Stimulated activated CD4-positive, alpha-beta T cell treated with anti-CD3 and anti-CD28 coated beads, Interleukin-4, amount 100 ng/mL, for 24 hours (primary cell): ENCODE data around the gene KRT72.

ENCODE experiments used
- DNase-seq: peaks from one replicate; pipeline ENCODE4 v3.0.0-alpha.2; 2020

Gene KRT72

GRCh38 chr12:52629281-52630007 lies 28.2 kb upstream of the KRT72 start:
- no peak for DNase-seq

DNA sequence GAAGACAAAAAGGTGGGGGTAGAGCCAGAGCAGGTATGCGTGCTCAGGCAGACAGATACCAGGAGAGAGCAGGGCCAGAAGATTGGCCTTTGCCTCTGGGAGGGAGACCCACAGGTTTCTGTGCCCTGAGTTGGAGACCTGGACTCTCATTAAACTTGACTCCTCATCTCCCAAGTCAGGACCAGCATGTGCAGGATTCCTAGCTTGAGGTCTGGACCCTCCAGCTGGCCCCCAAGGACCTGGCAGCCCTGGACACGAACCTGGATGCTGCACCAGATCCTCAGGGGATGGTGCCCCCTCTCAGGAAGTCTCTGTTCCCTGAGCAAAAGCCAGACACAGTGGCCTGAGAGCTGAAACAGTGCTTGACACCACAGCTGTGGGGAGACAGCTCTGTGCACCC lies 27.6 kb upstream of the KRT72 start:
- DNase-seq: no peak

DNA sequence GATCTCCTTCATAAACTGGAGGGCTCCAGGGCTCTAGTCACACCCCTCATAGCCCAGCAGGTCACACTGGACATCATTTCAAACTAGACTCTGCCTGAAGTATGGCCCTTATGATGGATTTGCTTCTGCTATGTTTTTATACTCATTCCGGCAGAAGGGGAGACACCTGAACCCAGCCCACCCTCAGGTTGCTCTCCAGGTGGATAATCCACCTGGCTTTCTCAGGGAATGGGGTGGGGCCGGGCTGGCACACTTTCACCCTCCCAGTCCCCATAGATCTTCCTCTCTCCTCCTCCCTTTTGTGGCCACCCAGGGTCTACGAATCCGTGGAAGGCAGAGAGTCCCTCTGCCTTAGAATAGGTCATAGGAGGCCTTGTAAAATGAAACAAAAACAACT lies 26.8 kb upstream of the KRT72 start:
- DNase-seq: no peak

- no peak for DNase-seq
Measured at GRCh38 chr12:52627395-52628110, 26.3 kb upstream of the KRT72 start.

DNA sequence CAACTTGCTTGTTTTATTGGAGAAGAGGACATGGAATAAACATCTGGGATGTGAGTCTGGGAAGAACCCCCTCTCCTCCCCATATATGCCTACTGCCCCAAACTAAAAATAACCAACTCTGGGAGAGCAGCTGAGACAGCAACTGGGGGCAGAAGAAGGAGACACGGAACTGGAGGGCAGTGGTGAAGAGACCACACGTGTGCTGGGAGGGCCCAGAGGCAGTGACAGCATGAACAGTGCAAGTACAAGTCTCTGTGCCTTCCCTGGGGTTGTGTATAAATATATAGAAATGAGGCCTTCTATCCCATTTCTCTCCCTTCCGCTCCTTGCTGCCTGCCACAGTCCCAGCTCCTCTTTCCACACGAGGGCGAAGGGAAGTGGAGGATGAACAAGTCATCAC lies 21.1 kb upstream of the KRT72 start:
- DNase-seq: no peak

DNA sequence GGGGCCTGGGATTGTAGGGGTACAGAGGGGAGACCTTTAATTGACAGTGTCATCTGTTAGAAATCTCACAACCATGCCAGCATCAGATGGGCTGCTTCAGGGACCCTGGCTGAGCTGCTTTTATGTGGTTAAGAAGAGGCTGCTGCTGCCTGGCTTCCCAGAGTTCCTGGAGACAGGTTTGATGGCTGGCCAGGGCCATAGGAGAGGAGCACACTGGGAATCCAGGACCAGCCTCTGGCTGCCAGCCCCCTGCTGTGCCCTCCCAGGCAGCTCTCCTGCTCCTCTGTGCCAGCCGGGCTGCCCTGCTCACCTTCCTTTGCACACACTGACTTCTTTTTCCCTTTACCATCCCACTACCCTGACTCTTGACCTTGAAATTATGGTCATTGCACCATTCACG lies 17.6 kb upstream of the KRT72 start:
- DNase-seq: no peak

- DNase-seq: no peak
Measured at GRCh38 chr12:52618216-52618615, 17.0 kb upstream of the KRT72 start, which contains the start of gene KRT73. KRT73 (minus strand) TSS chr12:52618559; CDS start chr12:52618524, 35 bp downstream.

- DNase-seq: no peak
Measured at GRCh38 chr12:52617403-52617785, 16.1 kb upstream of the KRT72 start.

- no peak for DNase-seq
Measured at GRCh38 chr12:52616680-52617402, 15.6 kb upstream of the KRT72 start.

DNA sequence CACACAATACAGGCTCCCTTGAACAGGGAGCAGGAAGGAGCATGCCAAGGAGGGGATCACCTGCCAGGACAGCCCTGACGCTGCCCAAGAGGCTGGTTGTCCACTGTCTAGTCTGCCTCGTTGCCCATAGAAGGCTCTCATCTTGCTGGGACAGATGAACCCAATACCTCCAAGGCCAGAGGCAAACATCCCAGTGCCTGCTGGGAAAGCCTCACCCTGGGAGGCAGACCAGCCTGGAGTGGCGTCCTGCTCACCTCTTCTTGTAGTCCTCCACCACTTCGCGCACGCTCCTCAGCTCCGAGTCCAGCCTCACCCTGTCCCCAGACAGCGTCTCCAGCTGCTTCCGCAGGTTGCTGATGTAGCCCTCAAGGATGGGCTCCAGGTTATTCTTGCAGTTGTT lies 14.6 kb upstream of the KRT72 start:
- no peak for DNase-seq

DNA sequence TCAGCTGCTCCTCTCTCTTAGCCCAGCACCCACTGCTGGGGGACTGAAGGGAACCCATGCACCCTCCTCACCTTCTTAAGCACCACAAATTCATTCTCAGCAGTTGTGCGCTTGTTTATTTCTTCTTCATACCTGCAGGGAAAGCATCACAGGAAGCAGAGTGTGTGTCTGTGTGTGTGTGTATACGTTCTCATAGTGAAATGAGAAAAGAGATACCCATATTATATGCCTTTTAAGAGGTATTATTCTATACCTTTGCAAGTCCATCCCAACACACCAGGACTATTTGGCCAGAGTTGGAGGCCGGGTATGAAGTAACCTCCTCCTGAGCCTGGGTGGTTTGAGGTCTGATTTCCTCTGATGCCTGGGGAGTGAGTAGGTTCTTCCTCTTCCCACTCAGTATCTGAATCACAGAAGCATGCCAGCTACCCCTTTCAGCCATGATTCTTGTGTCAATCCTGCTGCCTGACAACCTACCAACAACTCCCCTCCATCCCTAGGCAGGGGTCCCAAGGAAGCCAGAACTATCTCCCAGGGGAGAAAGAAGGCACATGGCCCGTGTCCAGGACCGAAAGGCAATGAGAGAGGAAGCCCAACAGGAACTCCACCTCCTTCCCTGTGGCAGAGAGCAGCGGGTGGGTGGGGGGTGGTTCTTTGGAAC lies 14.1 kb upstream of the KRT72 start:
- DNase-seq: peak; percentile 49

DNA sequence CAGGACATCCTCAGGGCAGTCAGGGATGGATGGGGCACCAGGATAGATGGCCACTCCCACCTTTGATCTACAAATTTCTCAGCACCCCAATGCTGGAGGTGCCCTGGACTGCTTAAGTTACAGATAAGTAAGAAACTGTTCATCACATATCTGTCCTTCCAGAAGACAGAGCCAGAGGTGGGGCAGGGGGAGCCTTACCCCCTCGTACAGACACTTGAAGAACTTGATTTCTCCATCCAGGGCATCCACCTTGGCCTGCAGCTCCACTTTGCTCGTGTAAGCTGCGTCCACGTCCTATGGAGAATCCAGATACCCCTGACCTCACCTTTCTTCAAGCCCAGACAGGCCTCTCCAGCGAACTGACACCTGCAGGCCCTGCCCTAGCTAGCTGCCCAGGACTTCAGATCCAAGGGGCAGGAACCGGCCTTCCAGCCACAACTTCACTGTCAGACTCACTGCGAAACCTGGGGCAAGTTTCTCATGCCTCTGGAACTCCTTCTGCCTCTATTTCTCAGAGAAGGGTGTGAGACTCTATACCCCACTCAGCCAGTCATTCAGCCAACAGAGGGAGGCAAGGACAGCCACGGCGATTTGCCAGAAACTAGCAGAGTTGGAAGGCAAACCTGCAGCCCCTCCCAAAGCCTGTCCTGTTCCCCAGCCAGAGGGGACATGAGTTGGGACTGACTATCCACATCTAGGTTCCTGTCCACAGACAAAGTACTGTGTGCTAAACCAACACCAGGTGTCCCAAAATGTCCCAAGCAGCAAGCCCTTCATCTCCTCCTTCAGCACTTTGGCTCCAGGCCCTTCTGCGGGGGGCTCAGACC lies 13.3 kb upstream of the KRT72 start:
- no peak for DNase-seq

- no peak for DNase-seq
Measured at GRCh38 chr12:52613384-52614030, 12.2 kb upstream of the KRT72 start.

GRCh38 chr12:52612431-52613383 lies 11.4 kb upstream of the KRT72 start:
- no peak for DNase-seq

- no peak for DNase-seq
Measured at GRCh38 chr12:52611080-52611468, 9.8 kb upstream of the KRT72 start.

- DNase-seq: no peak
Measured at GRCh38 chr12:52608826-52609630, 7.8 kb upstream of the KRT72 start.

DNA sequence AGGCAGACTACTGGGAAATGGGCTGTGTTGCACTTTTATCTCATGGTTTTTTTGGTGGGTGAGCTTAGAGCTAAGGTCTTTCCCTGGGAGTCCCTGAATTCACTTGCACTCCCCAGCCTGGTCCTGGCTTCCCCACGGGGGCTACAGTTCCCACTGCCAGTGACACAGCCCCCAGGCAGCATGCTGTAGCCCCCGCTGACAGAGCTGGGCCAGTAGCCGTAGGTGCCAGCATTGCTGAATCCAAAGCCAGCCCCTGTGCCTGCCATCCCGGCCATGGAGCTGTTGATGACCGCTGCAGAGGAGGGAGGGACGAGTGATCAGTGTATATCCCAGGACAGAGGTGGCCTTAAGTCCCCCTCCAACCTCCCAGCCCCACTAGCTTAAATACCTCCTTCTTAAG lies 6.9 kb upstream of the KRT72 start:
- DNase-seq: no peak

- no peak for DNase-seq
Measured at GRCh38 chr12:52607314-52607713, 6.1 kb upstream of the KRT72 start.

DNA sequence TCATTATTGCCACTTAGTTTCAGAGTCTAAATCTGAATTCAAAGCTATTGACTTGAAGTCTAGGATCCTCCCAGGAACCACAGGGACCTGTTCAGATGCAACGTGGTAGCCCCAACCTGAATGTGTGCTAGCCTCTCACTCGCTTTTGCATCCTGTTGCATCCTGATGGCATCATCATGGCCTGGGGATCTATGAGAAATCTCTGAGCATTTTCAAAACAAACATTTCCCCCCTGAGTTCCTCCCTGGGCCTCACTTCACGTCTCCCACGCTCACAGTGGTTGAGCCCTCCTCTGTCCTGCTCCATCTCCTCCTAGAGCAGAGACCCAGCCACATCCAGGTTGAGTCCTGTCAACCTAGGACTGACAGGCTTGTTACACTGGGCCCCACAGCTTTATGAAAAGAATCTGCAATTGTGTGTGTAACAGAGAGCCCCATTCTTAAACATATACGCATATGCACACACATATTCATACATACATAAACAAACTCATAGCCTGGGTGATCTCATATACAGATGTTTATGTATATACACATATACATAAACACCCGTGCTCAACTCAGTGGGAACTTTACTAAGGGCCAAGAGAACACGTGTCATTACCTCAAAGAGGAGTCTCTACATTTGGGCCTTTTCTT lies 5.4 kb upstream of the KRT72 start:
- no peak for DNase-seq
